GM18520 (cell line): ENCODE results near the gene NCOA4.
"Not testable (repeated sequence)": the region's sequence is repeated elsewhere in the genome, so short reads cannot be mapped to it uniquely, and the experiment has no call there.

ENCODE experiments used
- ATAC-seq: cut with Tn5 transposase; IDR thresholded peaks from one replicate; pipeline ENCODE4 v1.9.1; 2021; ENCODE audit not compliant: unreplicated experiment

The NCOA4 gene

GRCh38 chr10:46020344-46020657, 10.1 kb downstream of the NCOA4 start:
- no peak for ATAC-seq

- no peak for ATAC-seq
Observed at GRCh38 chr10:46019569-46020343, 10.7 kb downstream of the NCOA4 start.

GRCh38 chr10:46019177-46019528, 11.3 kb downstream of the NCOA4 start:
- no peak for ATAC-seq

- ATAC-seq: no peak
Observed at GRCh38 chr10:46018453-46019176, 11.8 kb downstream of the NCOA4 start.

- ATAC-seq: no peak
Observed at GRCh38 chr10:46017733-46018132, 12.7 kb downstream of the NCOA4 start.

GRCh38 chr10:46016811-46017210, 13.6 kb downstream of the NCOA4 start:
- no peak for ATAC-seq

GRCh38 chr10:46016190-46016589, 14.2 kb downstream of the NCOA4 start:
- ATAC-seq: no peak

GRCh38 chr10:46014683-46015405, 15.6 kb downstream of the NCOA4 start:
- ATAC-seq: no peak

- ATAC-seq: no peak
Observed at GRCh38 chr10:46014206-46014605, 16.2 kb downstream of the NCOA4 start.

- ATAC-seq: no peak
Observed at GRCh38 chr10:46012746-46013145, 17.7 kb downstream of the NCOA4 start.

GRCh38 chr10:46006219-46006618, 24.2 kb downstream of the NCOA4 start:
- no peak for ATAC-seq

- ATAC-seq: no peak
Observed at GRCh38 chr10:46005383-46005782, 25.0 kb downstream of the NCOA4 start.

- no peak for ATAC-seq
Observed at GRCh38 chr10:46004963-46005362, 25.5 kb downstream of the NCOA4 start.

- ATAC-seq: no peak
Observed at GRCh38 chr10:46002916-46003693, 27.3 kb downstream of the NCOA4 start.

- not testable (repeated sequence) for ATAC-seq
Observed at GRCh38 chr10:46002189-46002687, 28.2 kb downstream of the NCOA4 start.

- ATAC-seq: no peak
Observed at GRCh38 chr10:46001187-46001756, 29.2 kb downstream of the NCOA4 start.

GRCh38 chr10:46000538-46000937, 29.9 kb downstream of the NCOA4 start:
- ATAC-seq: no peak

GRCh38 chr10:45999955-46000354, 30.5 kb downstream of the NCOA4 start:
- not testable (repeated sequence) for ATAC-seq

- no peak for ATAC-seq
Observed at GRCh38 chr10:45997994-45998763, 32.2 kb downstream of the NCOA4 start.

- no peak for ATAC-seq
Observed at GRCh38 chr10:45997557-45997956, 32.9 kb downstream of the NCOA4 start.
